H1 (cell line): ENCODE results near the gene STAT4. TPM values are rescaled to one million over a fixed set of nuclear protein-coding genes. Genes with fewer than 3 reads are reported as not detected.

Experiments used
- CTCF ChIA-PET: fragments of 300-600 bp; sonication (Branson Sonifier 250); formaldehyde crosslinking; loops from one replicate; lab custom pipeline; 2021; ENCODE audit not compliant: partially characterized antibody; lab: Charles Lee
- POLR2A ChIA-PET: fragments of 300-600 bp; sonication (Branson Sonifier 250); formaldehyde crosslinking; loops from one replicate; lab custom pipeline; 2021; ENCODE audit warnings: inconsistent platforms; ENCODE audit not compliant: partially characterized antibody; lab: Charles Lee
- DNase-seq, 2 experiments: peaks; one replicate each; pipeline versions ENCODE4 v3.0.0 to v3.0.0-alpha.2; 2010 to 2022; ENCODE audit warnings: low spot score in 2 of 2, low read depth in 1 of 2, mixed read lengths in 1 of 2
- FAIRE-seq: peaks from 2 replicates; lab custom pipeline; 2011; peaks lifted over from hg19 to GRCh38; lab: Jason Lieb, UNC
- H2AFZ ChIP-seq: 2 replicates; pipeline ENCODE4 v1.8.1; 2012; ENCODE audit warnings: low read length, inconsistent platforms
- H2AK5ac ChIP-seq: 2 replicates; pipeline ENCODE4 v1.6.1; 2013; ENCODE audit warnings: low read depth, low read length
- H2BK120ac ChIP-seq: replicated peaks from 2 replicates; pipeline ENCODE3; 2013; ENCODE audit warnings: low read depth, low read length, inconsistent platforms
- H2BK12ac ChIP-seq: 2 replicates; pipeline ENCODE4 v1.6.1; 2013; ENCODE audit warnings: low read depth, low read length
- H2BK15ac ChIP-seq: 2 replicates; pipeline ENCODE4 v1.6.1; 2013; ENCODE audit warnings: low read length
- H2BK20ac ChIP-seq: 2 replicates; pipeline ENCODE4 v1.6.1; 2013; ENCODE audit warnings: low read length
- H2BK5ac ChIP-seq: 2 replicates; pipeline ENCODE4 v1.6.1; 2013; ENCODE audit warnings: low read depth, low read length
- H3K14ac ChIP-seq: 2 replicates; pipeline ENCODE4 v1.6.1; 2013; ENCODE audit warnings: inconsistent platforms; ENCODE audit not compliant: insufficient read length
- H3K18ac ChIP-seq: 2 replicates; pipeline ENCODE4 v1.6.1; 2013; ENCODE audit warnings: low read length; ENCODE audit errors: extremely low read depth
- H3K23ac ChIP-seq: 2 replicates; pipeline ENCODE4 v1.6.1; 2013; ENCODE audit warnings: inconsistent platforms; ENCODE audit not compliant: insufficient read length
- H3K23me2 ChIP-seq: 2 replicates; pipeline ENCODE4 v1.6.1; 2013; ENCODE audit warnings: low read depth, low read length
- H3K27ac ChIP-seq: 2 replicates; pipeline ENCODE4 v1.6.1; 2011; ENCODE audit warnings: low read depth, low read length, inconsistent platforms
- H3K27me3 ChIP-seq, 4 experiments: replicated peaks in 1 of 4; 1 replicate in 1 of 4; 2 replicates in 3 of 4; pipeline versions ENCODE4 v1.6.1 to v1.8.1; 2011 to 2013; ENCODE audit warnings: low read length in 3 of 4, mild to moderate bottlenecking in 3 of 4, inconsistent platforms in 2 of 4, mixed read lengths in 2 of 4, moderate library complexity in 1 of 4; ENCODE audit not compliant: control insufficient read depth in 3 of 4, insufficient read depth in 3 of 4; ENCODE audit errors: extremely low read depth in 1 of 4
- H3K36me3 ChIP-seq, 4 experiments: 2 replicates each; pipeline versions ENCODE4 v1.6.1 to v1.8.1; 2011 to 2013; ENCODE audit warnings: mild to moderate bottlenecking in 4 of 4, low read length in 3 of 4, moderate library complexity in 2 of 4, control low read depth in 1 of 4, inconsistent platforms in 1 of 4; ENCODE audit not compliant: insufficient read depth in 4 of 4, control insufficient read depth in 2 of 4
- H3K4ac ChIP-seq: replicated peaks from 2 replicates; pipeline ENCODE3; 2013; ENCODE audit warnings: low read length, low read depth, mixed read lengths, inconsistent platforms; ENCODE audit not compliant: insufficient read length
- H3K4me1 ChIP-seq, 4 experiments: replicated peaks in 1 of 4; 1 replicate in 1 of 4; 2 replicates in 3 of 4; pipeline versions ENCODE4 v1.6.1 to v1.8.1; 2011 to 2013; ENCODE audit warnings: low read length in 3 of 4, inconsistent platforms in 2 of 4, mixed read lengths in 1 of 4; ENCODE audit not compliant: insufficient read depth in 4 of 4, control insufficient read depth in 3 of 4
- H3K4me2 ChIP-seq, 2 experiments: 2 replicates each; pipeline versions ENCODE4 v1.6.1 to v1.8.1; 2011 to 2013; ENCODE audit warnings: low read depth in 2 of 2, low read length in 2 of 2, control low read depth in 1 of 2, inconsistent platforms in 1 of 2, mild to moderate bottlenecking in 1 of 2; ENCODE audit not compliant: insufficient read depth in 1 of 2
- H3K4me3 ChIP-seq, 4 experiments: fragments of 200-600, 300-600 bp in 1 of 4; sonication (generic), shearing (Covaris generic), sonication (Bioruptor Twin) in 1 of 4; 2 replicates each; pipeline versions ENCODE4 v1.5.1 to v1.8.1; 2011 to 2016; ENCODE audit warnings: low read length in 4 of 4, low read depth in 3 of 4, control low read depth in 2 of 4, inconsistent platforms in 2 of 4, mild to moderate bottlenecking in 2 of 4, mixed read lengths in 1 of 4, moderate library complexity in 1 of 4; ENCODE audit not compliant: insufficient read depth in 2 of 4; ENCODE audit errors: extremely low read depth in 1 of 4
- H3K56ac ChIP-seq: replicated peaks from 2 replicates; pipeline ENCODE3; 2013; ENCODE audit warnings: low read depth, mild to moderate bottlenecking, mixed read lengths, low read length, inconsistent platforms; ENCODE audit not compliant: insufficient read length
- H3K79me1 ChIP-seq: 2 replicates; pipeline ENCODE4 v1.6.1; 2013; ENCODE audit warnings: low read depth, low read length, control low read depth
- H3K79me2 ChIP-seq, 2 experiments: 2 replicates each; pipeline versions ENCODE4 v1.6.1 to v1.8.1; 2012 to 2013; ENCODE audit warnings: low read length in 2 of 2, mild to moderate bottlenecking in 2 of 2, inconsistent platforms in 1 of 2; ENCODE audit not compliant: insufficient read depth in 2 of 2, control insufficient read depth in 1 of 2
- H3K9ac ChIP-seq, 4 experiments: replicated peaks in 1 of 4; 1 replicate in 1 of 4; 2 replicates in 3 of 4; pipeline versions ENCODE4 v1.6.1 to v1.8.1; 2011 to 2013; ENCODE audit warnings: low read depth in 3 of 4, low read length in 3 of 4, control low read depth in 2 of 4, mild to moderate bottlenecking in 2 of 4, moderate library complexity in 2 of 4, inconsistent platforms in 1 of 4; ENCODE audit errors: extremely low read depth in 1 of 4
- H3K9me3 ChIP-seq, 2 experiments: 2 replicates each; pipeline versions ENCODE4 v1.6.1 to v1.8.1; 2012 to 2013; ENCODE audit warnings: mild to moderate bottlenecking in 2 of 2, moderate library complexity in 2 of 2, control low read depth in 1 of 2, inconsistent platforms in 1 of 2, low read depth in 1 of 2, low read length in 1 of 2, mixed read lengths in 1 of 2; ENCODE audit not compliant: insufficient read depth in 2 of 2
- H4K20me1 ChIP-seq, 2 experiments: replicated peaks in 1 of 2; 2 replicates each; pipeline versions ENCODE3 to v1.8.1; 2011 to 2013; ENCODE audit warnings: inconsistent platforms in 2 of 2, low read length in 2 of 2, mild to moderate bottlenecking in 1 of 2; ENCODE audit not compliant: insufficient read depth in 2 of 2, control insufficient read depth in 1 of 2
- H4K5ac ChIP-seq: 2 replicates; pipeline ENCODE4 v1.6.1; 2013; ENCODE audit warnings: low read length, low read depth, mixed read lengths, inconsistent platforms; ENCODE audit not compliant: insufficient read length
- H4K8ac ChIP-seq: 2 replicates; pipeline ENCODE4 v1.8.0; 2013; ENCODE audit warnings: mild to moderate bottlenecking, moderate library complexity, low read length, inconsistent platforms; ENCODE audit not compliant: insufficient read depth; ENCODE audit errors: extremely low read depth
- H4K91ac ChIP-seq: replicated peaks from 2 replicates; pipeline ENCODE3; 2013; ENCODE audit warnings: low read length, mixed read lengths, inconsistent platforms; ENCODE audit not compliant: insufficient read length
- BRCA1 ChIP-seq: IDR thresholded peaks from 2 replicates; pipeline ENCODE4 v1.6.1; 2012; ENCODE audit warnings: low read depth, low read length, improper control_type of control experiment
- CEBPB ChIP-seq: IDR thresholded peaks from 2 replicates; pipeline ENCODE4 v1.6.1; 2012; ENCODE audit warnings: low read depth, low read length
- JUND ChIP-seq: IDR thresholded peaks from 2 replicates; pipeline ENCODE4 v1.6.1; 2011; ENCODE audit warnings: mild to moderate bottlenecking, improper control_type of control experiment, low read length
- MAFK ChIP-seq: IDR thresholded peaks from 2 replicates; pipeline ENCODE4 v1.6.1; 2012; ENCODE audit warnings: low read depth, mild to moderate bottlenecking, improper control_type of control experiment, low read length
- POLR2AphosphoS5 ChIP-seq: IDR thresholded peaks from 2 replicates; pipeline ENCODE4 v1.6.1; 2011; ENCODE audit warnings: low read depth, low read length
- SP1 ChIP-seq: IDR thresholded peaks from 2 replicates; pipeline ENCODE4 v1.6.1; 2011; ENCODE audit warnings: low read depth, low read length
- SP4 ChIP-seq: IDR thresholded peaks from 2 replicates; pipeline ENCODE4 v1.6.1; 2012; ENCODE audit warnings: low read length, inconsistent platforms
- WGBS, 2 experiments: shearing (Covaris generic) in 1 of 2; methylation state at CpG; one replicate each; pipeline versions ENCODE4 v1.1.6 to v1.1.7; 2013 to 2015; ENCODE audit warnings: low lambda C conversion rate in 2 of 2, mixed read lengths in 2 of 2, inconsistent platforms in 1 of 2, low coverage in 1 of 2, missing lambda C conversion rate in 1 of 2; ENCODE audit not compliant: insufficient replicate concordance in 2 of 2, insufficient coverage in 1 of 2, insufficient read length in 1 of 2; ENCODE audit errors: extremely low coverage in 1 of 2, missing lambda C conversion rate in 1 of 2; 5-methylcytosine and 5-hydroxymethylcytosine counted together
- polyA plus RNA-seq, 7 experiments: library from polyadenylated mRNA; depleted of rRNA in 3 of 7; stranded (reverse) in 5 of 7; unstranded in 2 of 7; fragments of >200 nt in 5 of 7; fragments of 200-250 nt in 2 of 7; gene quantifications; 1 replicate in 5 of 7; 2 replicates in 1 of 7; 4 replicates in 1 of 7; pipeline versions ENCODE4 v1.2.1 to v1.2.3, GENCODE V29; 2011 to 2013; ENCODE audit warnings: missing spikeins in 2 of 7, mixed read lengths in 2 of 7
- total RNA-seq: library from RNA; stranded (reverse); fragmentation: NEBNext Ultra II Directional; extraction: Animal tissue kit (Norgen Biotek cat#: 25700); gene quantifications from 2 replicates; pipeline ENCODE4 v1.2.1, GENCODE V29; 2021
- TF ChIP-seq, protein P1 (sequence below), 3 experiments: IDR thresholded peaks; 1 replicate in 2 of 3; 2 replicates in 1 of 3; pipeline versions ENCODE4 v1.5.1 to v1.6.1; 2011; ENCODE audit warnings: low read length in 3 of 3, mild to moderate bottlenecking in 3 of 3, inconsistent platforms in 2 of 3, low read depth in 1 of 3, moderate library complexity in 1 of 3; ENCODE audit not compliant: insufficient read depth in 1 of 3; ENCODE audit errors: control extremely low read depth in 1 of 3

The STAT4 gene
- total and polyA plus RNA-seq, 2 of the 8 experiments (the other 6 are each of a cell fraction or from before 2014, with no cell fraction given), result 0.36 to 0.63 TPM

DNA sequence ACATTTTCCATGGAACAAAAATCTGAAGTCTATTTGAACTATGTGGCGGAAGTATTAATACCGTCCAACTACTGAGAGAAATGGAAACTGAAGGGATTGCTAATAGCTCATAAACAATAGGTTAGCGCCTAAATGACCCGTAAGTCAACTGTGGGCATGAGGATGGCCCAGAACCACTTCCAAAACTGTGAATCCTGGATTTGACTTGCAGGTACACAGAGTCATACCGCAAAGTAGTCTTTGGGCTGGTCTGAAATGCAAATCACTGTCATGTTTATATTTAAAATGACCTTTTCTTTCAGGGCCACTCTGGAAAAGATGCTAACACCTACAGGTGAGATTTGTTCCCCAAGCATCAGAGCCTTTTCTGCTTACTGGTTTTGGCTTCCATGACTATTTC is 50.6 kb downstream of the STAT4 start:
- Histone ChIP-seq H3K4me1 (no peaks in the 10 kb centered on the region), H4K20me1 (no peaks in the 10 kb centered on the region), H3K27ac (no peak overlapping the region), H3K56ac (no peak overlapping the region), H4K5ac (no peak overlapping the region), H3K23me2 (no peaks in the 10 kb centered on the region), H2BK120ac (no peak overlapping the region), H2BK15ac (no peak overlapping the region), H2AK5ac (no peak overlapping the region), H3K9ac (no peak overlapping the region), H3K79me1 (no peaks in the 10 kb centered on the region), H4K91ac (no peak overlapping the region), H3K9me3 (no peaks in the 10 kb centered on the region), H4K8ac (no peak overlapping the region), H2BK20ac (no peak overlapping the region), H2BK5ac (no peak overlapping the region), H3K79me2 (no peaks in the 10 kb centered on the region), H3K4me3 (no peak overlapping the region), H3K4ac (no peak overlapping the region), H3K36me3 (no peaks in the 10 kb centered on the region), H2AFZ (no peak overlapping the region), H3K18ac (no peak overlapping the region), H3K23ac (no peak overlapping the region), H3K4me2 (no peak overlapping the region), H2BK12ac (no peak overlapping the region), H3K14ac (no peak overlapping the region), H3K27me3 (no peaks in the 10 kb centered on the region)
- ChIA-PET CTCF (no interaction called here), POLR2A (no interaction called here)
- FAIRE-seq (no peak), DNase-seq (no peak)
- TF ChIP-seq MAFK (no peak), POLR2AphosphoS5 (no peak), SP1 (no peak), CEBPB (no peak), BRCA1 (no peak), SP4 (no peak), JUND (no peak)
- TF ChIP-seq, protein P1, sequence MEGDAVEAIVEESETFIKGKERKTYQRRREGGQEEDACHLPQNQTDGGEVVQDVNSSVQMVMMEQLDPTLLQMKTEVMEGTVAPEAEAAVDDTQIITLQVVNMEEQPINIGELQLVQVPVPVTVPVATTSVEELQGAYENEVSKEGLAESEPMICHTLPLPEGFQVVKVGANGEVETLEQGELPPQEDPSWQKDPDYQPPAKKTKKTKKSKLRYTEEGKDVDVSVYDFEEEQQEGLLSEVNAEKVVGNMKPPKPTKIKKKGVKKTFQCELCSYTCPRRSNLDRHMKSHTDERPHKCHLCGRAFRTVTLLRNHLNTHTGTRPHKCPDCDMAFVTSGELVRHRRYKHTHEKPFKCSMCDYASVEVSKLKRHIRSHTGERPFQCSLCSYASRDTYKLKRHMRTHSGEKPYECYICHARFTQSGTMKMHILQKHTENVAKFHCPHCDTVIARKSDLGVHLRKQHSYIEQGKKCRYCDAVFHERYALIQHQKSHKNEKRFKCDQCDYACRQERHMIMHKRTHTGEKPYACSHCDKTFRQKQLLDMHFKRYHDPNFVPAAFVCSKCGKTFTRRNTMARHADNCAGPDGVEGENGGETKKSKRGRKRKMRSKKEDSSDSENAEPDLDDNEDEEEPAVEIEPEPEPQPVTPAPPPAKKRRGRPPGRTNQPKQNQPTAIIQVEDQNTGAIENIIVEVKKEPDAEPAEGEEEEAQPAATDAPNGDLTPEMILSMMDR (IDR thresholded peaks at IDR 0.05; ENCODE audit: control extremely low read depth in 1 of 3, insufficient read depth in 1 of 3, low read depth in 1 of 3, low read length in 3 of 3), result no peak
- WGBS, 2 experiments, result 81% methylated on average over 5 of the region's 5 CpGs; no CpG with 5 or more reads in 1 of the 2 experiments
